RWPE2 (cell line): ENCODE measurements around the gene MBTPS1.
"Not testable (repeated sequence)": the region's sequence is repeated elsewhere in the genome, so short reads cannot be mapped to it uniquely, and the experiment has no call there.

ENCODE experiments used
- ATAC-seq: fragments of 200-7000 bp; cut with Tn5 transposase; 3 replicates; pipeline ENCODE4 v1.9.1; 2021; ENCODE audit warnings: low read depth
- DNase-seq: peaks from one replicate; pipeline ENCODE4 v3.0.0-alpha.2; 2020; ENCODE audit warnings: low spot score
- H3K27ac ChIP-seq: fragments of 450-650 bp; 2 replicates; pipeline ENCODE4 v1.5.1; 2017; ENCODE audit warnings: mild to moderate bottlenecking; ENCODE audit not compliant: poor library complexity, severe bottlenecking
- H3K27me3 ChIP-seq: fragments of 250-450 bp; sonication (Bioruptor Pico); 2 replicates; pipeline ENCODE4 v1.5.1; 2021; ENCODE audit warnings: mild to moderate bottlenecking, moderate library complexity; ENCODE audit not compliant: insufficient read depth, poor library complexity, severe bottlenecking
- H3K36me3 ChIP-seq: fragments of 250-450 bp; sonication (Bioruptor Pico); 2 replicates; pipeline ENCODE4 v1.5.1; 2020; ENCODE audit warnings: low read depth, mild to moderate bottlenecking, moderate library complexity
- H3K4me1 ChIP-seq: fragments of 250-450 bp; sonication (Bioruptor Pico); 2 replicates; pipeline ENCODE4 v1.5.1; 2021; ENCODE audit warnings: mild to moderate bottlenecking, moderate library complexity; ENCODE audit not compliant: insufficient read depth, poor library complexity, severe bottlenecking
- H3K4me3 ChIP-seq: fragments of 250-450 bp; sonication (Bioruptor Pico); 2 replicates; pipeline ENCODE4 v1.5.1; 2021; ENCODE audit warnings: mild to moderate bottlenecking, moderate library complexity; ENCODE audit not compliant: severe bottlenecking
- H3K9me3 ChIP-seq: fragments of 250-450 bp; sonication (Bioruptor Pico); 2 replicates; pipeline ENCODE4 v1.5.1; 2021; ENCODE audit warnings: mild to moderate bottlenecking, moderate library complexity; ENCODE audit not compliant: severe bottlenecking
- TF ChIP-seq, protein P1 (sequence below): fragments of 450-650 bp; IDR thresholded peaks from one replicate; pipeline ENCODE4 v1.5.1; 2017; ENCODE audit warnings: mild to moderate bottlenecking, moderate library complexity; ENCODE audit not compliant: poor library complexity, severe bottlenecking

MBTPS1 gene

GRCh38 chr16:84131117-84131516 is 14.4 kb upstream of the MBTPS1 start:
- no peak overlapping the region for H3K27ac ChIP-seq
- no peaks in the 10 kb centered on the region for H3K4me1 ChIP-seq
- peaks cover 24% of the 10 kb centered on the region for H3K36me3 ChIP-seq
- H3K27me3 ChIP-seq = no peaks in the 10 kb centered on the region
- TF ChIP-seq, protein P1, sequence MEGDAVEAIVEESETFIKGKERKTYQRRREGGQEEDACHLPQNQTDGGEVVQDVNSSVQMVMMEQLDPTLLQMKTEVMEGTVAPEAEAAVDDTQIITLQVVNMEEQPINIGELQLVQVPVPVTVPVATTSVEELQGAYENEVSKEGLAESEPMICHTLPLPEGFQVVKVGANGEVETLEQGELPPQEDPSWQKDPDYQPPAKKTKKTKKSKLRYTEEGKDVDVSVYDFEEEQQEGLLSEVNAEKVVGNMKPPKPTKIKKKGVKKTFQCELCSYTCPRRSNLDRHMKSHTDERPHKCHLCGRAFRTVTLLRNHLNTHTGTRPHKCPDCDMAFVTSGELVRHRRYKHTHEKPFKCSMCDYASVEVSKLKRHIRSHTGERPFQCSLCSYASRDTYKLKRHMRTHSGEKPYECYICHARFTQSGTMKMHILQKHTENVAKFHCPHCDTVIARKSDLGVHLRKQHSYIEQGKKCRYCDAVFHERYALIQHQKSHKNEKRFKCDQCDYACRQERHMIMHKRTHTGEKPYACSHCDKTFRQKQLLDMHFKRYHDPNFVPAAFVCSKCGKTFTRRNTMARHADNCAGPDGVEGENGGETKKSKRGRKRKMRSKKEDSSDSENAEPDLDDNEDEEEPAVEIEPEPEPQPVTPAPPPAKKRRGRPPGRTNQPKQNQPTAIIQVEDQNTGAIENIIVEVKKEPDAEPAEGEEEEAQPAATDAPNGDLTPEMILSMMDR = no peak
- DNase-seq = no peak
- no peak for ATAC-seq
- H3K4me3 ChIP-seq = no peak overlapping the region
- H3K9me3 ChIP-seq = no peaks in the 10 kb centered on the region

DNA sequence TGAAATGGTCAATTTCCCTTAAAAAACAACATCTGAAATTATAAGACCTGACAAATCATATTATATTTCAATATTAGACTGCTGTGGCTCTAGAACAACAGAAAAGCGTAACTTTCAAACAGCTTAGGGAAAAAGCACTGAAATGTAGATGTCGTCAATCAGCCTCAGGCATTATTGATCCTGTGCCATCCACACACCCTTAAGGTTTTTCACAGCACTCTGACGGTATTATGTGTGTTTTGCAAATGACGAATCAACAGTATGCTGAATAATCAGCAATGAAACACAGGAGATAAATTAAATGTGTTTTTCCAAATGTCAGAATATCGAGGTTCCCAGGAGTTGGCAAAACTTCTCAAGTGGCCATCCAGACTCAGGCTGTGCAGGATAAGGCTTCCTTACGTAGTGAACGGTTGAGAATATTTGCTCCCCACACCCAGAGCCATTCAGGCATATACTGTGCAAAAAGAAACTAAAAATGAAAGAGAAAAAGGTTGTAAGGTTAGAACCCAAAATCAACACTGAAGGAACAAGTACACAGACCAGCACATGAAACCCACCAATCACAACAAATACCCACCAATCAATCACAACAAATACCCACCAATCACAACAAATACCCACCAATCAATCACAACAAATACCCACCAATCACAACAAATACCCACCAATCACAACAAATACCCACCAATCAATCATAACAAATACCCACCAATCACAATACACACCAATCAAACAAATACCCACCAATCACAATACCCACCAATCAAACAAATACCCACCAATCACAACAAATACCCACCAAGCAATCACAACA is 7.7 kb upstream of the MBTPS1 start:
- Histone ChIP-seq H3K36me3 (peaks cover 30% of the 10 kb centered on the region), H3K4me3 (no peak overlapping the region), H3K27ac (no peak overlapping the region), H3K4me1 (no peaks in the 10 kb centered on the region), H3K27me3 (no peaks in the 10 kb centered on the region), H3K9me3 (peaks cover 2% of the 10 kb centered on the region)
- no peak for ATAC-seq
- no peak for DNase-seq
- TF ChIP-seq, protein P1 = no peak

DNA sequence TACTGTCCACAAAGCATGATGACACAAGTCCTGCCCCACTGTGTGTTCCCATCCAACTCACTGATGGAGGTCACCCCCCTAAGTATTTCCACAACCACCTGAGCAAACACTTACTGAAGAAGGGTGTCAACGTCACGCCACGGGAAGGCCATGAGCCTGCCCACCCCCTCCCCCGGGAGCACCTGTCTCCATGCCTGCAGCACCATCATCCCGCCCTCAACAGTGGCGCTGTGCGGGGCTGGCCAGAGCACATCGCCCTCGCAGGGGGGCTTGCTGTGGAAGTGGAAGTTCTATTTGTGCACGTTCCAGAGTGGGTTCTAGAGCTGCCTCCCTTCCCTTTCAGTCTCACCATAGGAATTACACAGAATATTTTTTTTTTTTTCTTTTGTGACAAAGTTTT is 4.3 kb upstream of the MBTPS1 start:
- Histone ChIP-seq H3K4me3 (no peak overlapping the region), H3K27me3 (no peaks in the 10 kb centered on the region), H3K4me1 (no peaks in the 10 kb centered on the region), H3K9me3 (peaks cover 2% of the 10 kb centered on the region), H3K27ac (no peak overlapping the region), H3K36me3 (peaks cover 15% of the 10 kb centered on the region)
- no peak for DNase-seq
- TF ChIP-seq, protein P1 = no peak
- ATAC-seq = no peak

GRCh38 chr16:84120023-84120422 is 3.3 kb upstream of the MBTPS1 start:
- TF ChIP-seq, protein P1 = no peak
- H3K4me3 ChIP-seq = no peak overlapping the region
- H3K27ac ChIP-seq = no peak overlapping the region
- no peak for DNase-seq
- H3K4me1 ChIP-seq = peaks cover 5% of the 10 kb centered on the region
- H3K9me3 ChIP-seq = peaks cover 2% of the 10 kb centered on the region
- H3K36me3 ChIP-seq = peaks cover 19% of the 10 kb centered on the region
- H3K27me3 ChIP-seq = no peaks in the 10 kb centered on the region
- ATAC-seq = no peak

DNA sequence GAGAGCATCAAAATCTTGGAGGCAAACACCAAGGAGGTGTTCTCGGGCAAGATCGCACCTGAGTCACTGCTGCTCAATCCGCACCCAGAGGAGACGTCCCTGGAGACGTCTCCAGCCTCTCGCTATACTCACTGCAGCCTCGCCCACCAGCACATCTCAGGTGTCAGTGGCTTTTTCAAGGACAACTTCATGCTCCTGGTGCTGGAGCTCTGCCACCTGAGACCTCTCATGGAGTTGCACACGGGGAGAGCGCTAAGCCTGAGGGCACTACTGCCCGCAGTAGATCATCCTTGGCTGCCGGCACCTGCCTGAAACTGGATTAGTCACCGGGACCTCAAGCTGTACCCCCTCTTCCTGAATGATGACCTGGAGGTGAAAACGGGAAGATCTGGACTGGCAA is 2.6 kb upstream of the MBTPS1 start:
- peaks cover 5% of the 10 kb centered on the region for H3K4me1 ChIP-seq
- ATAC-seq (no peak), DNase-seq (no peak)
- no peak overlapping the region for H3K27ac ChIP-seq
- TF ChIP-seq, protein P1 = no peak
- peaks cover 2% of the 10 kb centered on the region for H3K9me3 ChIP-seq
- H3K4me3 ChIP-seq = no peak overlapping the region
- H3K27me3 ChIP-seq = no peaks in the 10 kb centered on the region
- peaks cover 19% of the 10 kb centered on the region for H3K36me3 ChIP-seq

DNA sequence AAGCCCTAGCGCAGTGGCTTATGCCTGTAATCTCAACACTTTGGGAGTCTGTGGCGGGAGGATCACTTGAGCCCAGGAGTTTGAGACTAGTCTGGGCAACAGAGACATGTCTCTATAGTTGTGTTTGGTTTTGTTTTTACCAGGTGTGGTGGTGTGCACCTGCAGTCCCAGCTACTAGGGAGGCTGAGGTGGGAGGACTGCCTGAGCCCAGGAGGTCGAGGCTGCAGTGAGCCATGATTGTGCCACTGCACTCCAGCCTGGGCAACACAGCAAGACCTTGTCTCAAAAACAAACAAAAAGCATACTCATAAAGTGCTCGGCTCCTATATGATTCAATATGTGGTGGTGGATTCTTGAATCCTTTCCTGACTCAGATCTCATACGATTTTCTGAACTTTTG is 1.6 kb upstream of the MBTPS1 start:
- ATAC-seq, H3K4me3 ChIP-seq, H3K9me3 ChIP-seq: not testable (repeated sequence)

More for the DNA sequence above, 1.6 kb upstream of the MBTPS1 start:
- H3K36me3 ChIP-seq = 0 out of 2 replicates have a peak, but pooled peaks cover 10% of the 10 kb centered on the region
- not testable (repeated sequence) for H3K27me3 ChIP-seq, DNase-seq, H3K27ac ChIP-seq, H3K4me1 ChIP-seq
